ENCODE data around the gene OR2Z1.

GRCh38 chr19:8681345-8682029 lies 39.9 kb upstream of the OR2Z1 start:
- TF ChIP-seq CTCF (IDR thresholded peaks at IDR 0.05), result no peak
- no peak for TF ChIP-seq POLR2AphosphoS5 (IDR thresholded peaks at IDR 0.05)
- TF ChIP-seq POLR2A (IDR thresholded peaks at IDR 0.05), result no peak
- TF ChIP-seq EP300 (IDR thresholded peaks at IDR 0.05), result no peak

Data from stomach (tissue), 4 donors.